HG02884 (cell line): ENCODE data around the gene WIPF2.

Experiments used
- ATAC-seq: cut with Tn5 transposase; IDR thresholded peaks from one replicate; pipeline ENCODE4 v1.9.1; 2021; ENCODE audit warnings: mild to moderate bottlenecking, moderate library complexity; ENCODE audit not compliant: unreplicated experiment

WIPF2 gene

DNA sequence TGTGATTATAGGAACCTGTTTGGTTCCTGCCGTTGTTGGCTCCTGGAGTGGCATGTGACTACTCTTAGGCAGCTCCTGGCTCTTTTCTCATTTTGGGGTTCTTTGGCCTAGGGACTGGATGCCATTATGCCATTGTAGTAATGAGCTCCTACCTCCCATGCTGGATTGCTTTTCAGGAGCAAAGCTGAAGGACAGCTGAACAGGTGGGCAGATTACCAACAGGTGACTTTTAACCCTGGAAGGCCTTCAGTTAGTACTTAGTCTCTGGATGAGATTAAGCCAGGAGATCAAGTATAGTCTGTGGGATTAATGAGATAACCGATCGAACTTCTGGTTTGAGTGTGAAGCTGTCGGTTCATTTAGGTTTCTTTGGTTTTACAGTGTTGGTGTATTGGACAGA lies 25.2 kb downstream of the WIPF2 start:
- no peak for ATAC-seq

DNA sequence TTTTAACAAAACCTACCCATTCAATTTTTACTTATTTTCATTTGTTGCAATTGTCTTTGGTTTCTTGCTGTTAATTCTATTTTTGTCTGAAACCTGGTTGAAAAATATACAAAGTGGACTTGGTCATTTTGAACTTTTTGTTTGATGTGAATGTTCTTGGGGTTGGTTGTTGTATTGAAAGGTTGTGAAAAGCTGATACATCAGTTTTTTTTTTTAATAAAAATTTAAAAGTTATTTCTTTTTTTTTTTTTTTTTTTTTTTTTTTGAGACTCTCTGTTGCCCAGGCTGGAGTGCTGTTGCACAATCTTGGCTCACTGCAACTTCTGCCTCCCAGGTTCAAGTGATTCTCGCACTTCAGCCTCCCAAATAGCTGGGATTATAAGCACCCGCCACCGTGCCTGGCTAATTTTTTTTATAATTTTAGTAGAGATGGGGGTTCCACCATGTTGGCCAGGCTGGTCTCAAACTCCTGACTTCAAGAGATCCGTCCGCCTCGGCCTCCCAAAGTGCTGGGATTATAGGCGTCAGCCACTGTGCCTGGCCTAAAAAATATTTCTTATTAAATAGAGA lies 28.9 kb downstream of the WIPF2 start:
- ATAC-seq, result no peak

DNA sequence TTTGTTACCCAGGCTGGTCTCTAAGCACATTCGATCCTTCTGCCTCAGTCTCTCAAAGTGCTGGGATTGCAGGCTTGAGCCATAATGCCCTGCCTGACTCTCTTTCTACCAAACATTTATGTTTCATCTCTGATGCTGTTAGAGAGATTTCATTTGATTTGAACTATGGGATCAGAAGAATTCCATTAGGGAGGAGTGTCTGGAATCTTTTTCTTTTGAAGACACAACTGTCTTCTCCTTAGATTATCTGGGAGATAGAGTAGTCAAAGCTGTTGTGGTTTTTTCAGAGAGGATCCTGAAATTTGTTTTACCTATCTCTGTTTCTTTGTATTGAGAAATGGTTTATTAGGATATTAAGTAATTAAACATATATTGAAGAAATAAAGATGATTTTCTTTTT lies 29.4 kb downstream of the WIPF2 start:
- no peak for ATAC-seq

DNA sequence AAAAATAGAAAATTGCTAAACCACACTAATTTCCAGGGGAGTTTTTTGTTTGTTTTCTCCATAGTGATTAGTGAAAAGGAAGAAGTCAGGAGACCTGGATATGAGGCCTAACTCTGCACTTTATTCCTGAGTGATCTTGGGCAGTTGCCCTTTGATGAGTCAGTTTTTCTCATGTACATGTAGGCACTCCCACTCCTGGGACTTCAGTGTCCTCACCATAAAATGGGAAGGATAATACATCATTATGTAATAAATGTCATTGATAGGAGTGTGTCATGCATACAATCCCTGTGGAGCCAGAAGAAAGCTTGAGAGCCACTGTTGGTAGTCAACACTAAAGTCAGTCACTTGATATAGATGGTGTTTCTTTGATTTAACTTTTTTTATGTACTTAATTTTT lies 32.5 kb downstream of the WIPF2 start:
- no peak for ATAC-seq

DNA sequence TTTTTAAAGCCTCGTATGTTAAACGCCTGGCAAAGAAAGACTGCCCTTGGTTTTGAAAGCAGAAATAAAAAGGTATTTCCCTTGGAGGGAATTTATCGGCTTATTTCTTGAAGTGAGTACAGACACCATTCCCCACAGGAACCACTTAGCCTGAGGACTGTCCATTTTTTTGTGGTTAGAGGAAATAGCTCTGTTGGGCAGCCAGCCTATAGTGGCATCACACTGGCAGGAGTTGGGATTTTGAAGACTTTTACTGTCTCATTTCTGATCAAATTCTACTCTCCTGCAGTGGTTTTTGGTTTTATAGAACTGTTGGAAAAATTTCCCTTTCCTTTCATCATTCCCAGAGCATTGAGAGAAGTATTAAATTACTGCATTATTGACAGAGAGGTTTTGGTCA lies 34.5 kb downstream of the WIPF2 start:
- no peak for ATAC-seq

DNA sequence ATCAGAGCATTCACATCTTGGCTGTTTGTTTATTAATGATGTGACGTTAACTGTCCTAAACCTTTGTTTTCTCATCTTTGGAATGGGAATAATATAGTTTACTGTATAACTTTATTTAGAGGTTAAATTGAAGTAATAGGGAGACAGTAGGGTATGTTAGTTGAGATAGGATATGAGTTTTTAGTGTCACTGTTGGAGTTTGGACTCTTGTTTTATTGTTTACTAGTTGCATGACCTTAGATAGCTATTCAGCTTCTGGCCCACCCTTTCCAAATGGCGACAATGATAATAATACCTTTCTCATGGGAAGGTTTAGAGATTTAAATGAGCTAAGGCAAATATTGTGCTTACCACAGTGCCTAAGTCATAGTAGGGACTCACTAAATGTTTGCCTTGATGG lies 40.4 kb downstream of the WIPF2 start:
- no peak for ATAC-seq

DNA sequence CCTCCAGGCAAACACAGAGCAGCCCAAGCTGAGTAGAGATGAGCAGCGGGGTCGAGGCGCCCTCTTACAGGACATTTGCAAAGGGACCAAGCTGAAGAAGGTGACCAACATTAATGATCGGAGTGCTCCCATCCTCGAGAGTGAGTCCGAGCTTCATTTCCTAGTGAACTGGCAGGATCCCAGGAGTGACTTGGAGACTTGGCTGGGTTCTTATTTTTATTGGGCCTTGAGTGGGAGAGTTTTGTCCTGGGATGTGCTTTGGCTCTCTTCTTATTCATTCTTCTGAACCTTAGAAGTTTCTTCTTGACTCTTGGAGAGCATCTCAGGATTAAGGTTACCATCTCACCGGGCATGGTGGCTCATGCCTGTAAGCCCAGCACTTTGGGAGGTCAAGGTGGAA lies 41.4 kb downstream of the WIPF2 start:
- no peak for ATAC-seq

DNA sequence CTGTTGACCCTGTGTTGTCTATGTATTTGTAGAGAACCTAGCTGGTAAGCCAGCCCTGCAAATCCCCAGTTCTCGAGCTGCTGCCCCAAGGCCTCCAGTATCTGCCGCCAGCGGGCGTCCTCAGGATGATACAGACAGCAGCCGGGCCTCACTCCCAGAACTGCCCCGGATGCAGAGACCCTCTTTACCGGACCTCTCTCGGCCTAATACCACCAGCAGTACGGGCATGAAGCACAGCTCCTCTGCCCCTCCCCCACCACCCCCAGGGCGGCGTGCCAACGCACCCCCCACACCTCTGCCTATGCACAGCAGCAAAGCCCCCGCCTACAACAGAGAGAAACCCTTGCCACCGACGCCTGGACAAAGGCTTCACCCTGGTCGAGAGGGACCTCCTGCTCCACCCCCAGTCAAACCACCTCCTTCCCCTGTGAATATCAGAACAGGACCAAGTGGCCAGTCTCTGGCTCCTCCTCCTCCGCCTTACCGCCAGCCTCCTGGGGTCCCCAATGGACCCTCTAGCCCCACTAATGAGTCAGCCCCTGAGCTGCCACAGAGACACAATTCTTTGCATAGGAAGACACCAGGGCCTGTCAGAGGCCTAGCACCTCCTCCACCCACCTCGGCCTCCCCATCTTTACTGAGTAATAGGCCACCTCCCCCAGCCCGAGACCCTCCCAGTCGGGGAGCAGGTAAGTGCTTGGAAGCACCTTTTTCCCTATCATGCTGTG lies 45.5 kb downstream of the WIPF2 start:
- ATAC-seq, result no peak

- ATAC-seq, result no peak
Observed at GRCh38 chr17:40265337-40265736, 46.2 kb downstream of the WIPF2 start.

DNA sequence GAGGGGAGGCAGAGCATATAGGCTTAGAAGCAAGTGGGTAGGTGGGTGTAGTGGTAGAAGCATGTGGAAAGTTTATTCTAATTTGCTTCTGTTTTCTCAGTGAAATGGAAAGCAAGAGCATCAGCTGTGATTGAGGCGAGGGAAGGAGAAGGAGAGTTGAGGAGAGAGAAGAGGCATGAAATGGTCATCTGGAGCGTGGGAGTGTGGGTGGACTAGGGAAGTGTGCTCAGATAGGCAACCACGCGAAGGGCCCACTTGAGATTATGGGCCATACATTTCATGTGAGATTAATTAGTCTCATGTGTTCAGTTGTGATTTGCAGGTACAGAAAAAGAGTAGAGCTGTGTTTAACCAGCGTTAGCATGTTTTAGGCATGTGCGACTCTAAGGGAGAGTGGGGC lies 47.8 kb downstream of the WIPF2 start:
- no peak for ATAC-seq

- ATAC-seq, result no peak
Observed at GRCh38 chr17:40268141-40268712, 49.1 kb downstream of the WIPF2 start.

- ATAC-seq, result no peak
Observed at GRCh38 chr17:40278414-40278813, 59.3 kb downstream of the WIPF2 start.

DNA sequence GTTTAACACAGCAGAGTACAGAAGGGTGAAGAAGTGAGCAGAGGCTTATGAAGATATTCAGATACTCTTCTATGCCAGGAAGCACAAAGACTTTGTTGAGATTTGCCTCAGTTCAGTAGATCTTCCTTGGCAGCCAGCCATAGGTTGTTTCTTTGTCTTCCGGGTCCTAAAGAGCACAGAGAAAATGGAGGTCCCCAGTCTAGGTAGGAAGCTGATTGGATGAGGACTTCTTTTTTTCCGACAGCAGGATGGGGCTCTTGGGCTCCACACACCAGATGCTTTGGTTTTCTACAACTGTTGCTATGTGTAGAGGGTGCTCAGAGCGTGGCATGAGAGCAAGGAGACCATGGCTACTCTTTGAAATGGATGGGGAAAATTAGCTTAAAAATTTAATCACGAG lies 60.3 kb downstream of the WIPF2 start:
- no peak for ATAC-seq

GRCh38 chr17:40281663-40282062 lies 62.6 kb downstream of the WIPF2 start:
- ATAC-seq, result no peak

- ATAC-seq, result no peak
Observed at GRCh38 chr17:40283662-40284061, 64.6 kb downstream of the WIPF2 start.

GRCh38 chr17:40284085-40284713 lies 65.1 kb downstream of the WIPF2 start:
- ATAC-seq, result no peak

DNA sequence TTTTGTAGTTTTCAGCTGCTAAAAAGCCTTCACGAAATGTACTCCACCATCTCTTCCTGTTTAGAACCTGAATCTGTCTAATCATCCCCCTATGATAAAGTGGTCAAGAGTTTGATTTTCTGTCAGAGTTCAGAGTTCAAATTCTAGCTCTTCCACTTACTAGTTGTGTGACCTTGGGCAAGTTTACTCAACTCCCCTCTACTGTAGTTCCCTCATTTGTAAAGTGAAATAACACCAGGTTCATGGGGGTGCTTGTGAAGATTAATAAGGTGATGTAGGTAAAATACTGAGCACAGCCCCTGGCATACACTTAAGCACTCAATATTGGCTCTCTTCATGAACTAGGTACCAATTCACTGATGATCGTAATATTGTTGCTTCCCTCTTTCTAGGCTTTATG lies 67.4 kb downstream of the WIPF2 start:
- no peak for ATAC-seq

DNA sequence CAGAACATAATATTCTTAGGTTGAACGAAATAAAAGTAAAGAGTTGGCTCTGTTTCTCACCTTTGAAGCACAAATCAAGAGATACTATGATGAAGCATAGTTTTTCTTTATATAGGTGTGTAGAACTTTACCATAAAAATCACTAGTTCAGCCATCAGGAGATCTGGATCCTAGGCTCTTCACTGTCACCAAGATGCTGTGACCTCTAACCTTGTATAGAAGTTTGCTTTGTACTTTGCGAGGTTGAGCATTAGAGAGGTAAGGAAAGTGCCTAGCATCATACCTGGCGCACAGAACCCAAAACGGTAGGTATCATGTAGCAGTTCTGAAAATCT lies 68.0 kb downstream of the WIPF2 start:
- ATAC-seq, result no peak

DNA sequence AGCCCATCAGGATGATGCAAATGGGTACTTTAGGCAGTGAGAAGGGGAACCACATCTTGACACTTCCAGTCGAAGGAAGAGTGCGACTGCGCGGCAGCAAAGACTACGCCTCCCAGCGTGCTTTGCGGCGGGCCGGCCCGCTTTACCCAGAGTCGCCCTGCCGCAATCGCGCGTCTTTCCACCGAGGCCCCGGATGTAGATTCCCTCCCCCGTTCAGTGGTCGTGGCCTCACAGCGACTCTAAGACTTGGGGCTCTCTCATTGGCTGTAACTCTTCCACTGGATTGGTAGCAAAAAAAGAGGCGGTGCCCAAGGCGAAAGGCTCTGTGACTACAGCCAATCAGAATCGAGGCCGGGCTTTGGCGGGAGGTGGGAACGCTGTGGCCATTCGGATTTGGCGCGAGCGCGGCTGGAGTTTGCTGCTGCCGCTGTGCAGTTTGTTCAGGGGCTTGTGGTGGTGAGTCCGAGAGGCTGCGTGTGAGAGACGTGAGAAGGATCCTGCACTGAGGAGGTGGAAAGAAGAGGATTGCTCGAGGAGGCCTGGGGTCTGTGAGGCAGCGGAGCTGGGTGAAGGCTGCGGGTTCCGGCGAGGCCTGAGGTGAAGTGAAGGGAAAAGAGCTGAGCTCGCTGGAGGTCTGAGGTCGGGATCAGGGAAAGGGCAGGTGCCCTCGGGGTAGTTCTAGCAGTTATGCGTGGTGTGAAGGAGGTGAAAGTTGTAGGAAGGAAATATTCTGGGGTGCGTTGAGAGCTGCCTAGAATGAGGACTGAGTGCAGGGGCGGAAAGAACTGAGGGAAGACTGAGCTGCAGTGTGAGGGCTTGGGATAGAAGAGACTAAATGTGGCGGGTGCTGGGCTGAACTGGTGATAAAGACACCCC lies 68.6 kb downstream of the WIPF2 start, which contains the start of gene CDC6:
Gene CDC6 (plus strand): TSS at position 386 of the 876 bp plus-strand sequence. CDS start 1,542 bp downstream, outside the sequence.
- ATAC-seq, result peak; percentile 93

GRCh38 chr17:40290629-40291280 lies 71.7 kb downstream of the WIPF2 start:
- no peak for ATAC-seq

DNA sequence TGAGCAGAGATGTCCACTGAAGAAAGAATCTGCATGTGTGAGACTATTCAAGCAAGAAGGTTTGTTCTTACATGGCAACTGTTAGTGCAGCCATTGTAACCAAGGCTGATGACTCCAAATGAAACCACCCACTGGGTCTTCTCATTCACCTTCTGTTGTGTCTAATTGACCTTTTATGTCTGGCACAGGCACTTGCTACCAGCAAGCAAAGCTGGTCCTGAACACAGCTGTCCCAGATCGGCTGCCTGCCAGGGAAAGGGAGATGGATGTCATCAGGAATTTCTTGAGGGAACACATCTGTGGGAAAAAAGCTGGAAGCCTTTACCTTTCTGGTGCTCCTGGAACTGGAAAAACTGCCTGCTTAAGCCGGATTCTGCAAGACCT lies 72.2 kb downstream of the WIPF2 start:
- no peak for ATAC-seq
